MM.1S (cell line): ENCODE data around the gene CYGB.
A peak's percentile ranks its signal among the peaks of the same experiment; 100 is the strongest.

Experiments used
- DNase-seq: peaks from one replicate; pipeline ENCODE4 v3.0.0-alpha.2; 2015
- H2AFZ ChIP-seq: fragments of 300-600 bp; sonication (generic); 2 replicates; pipeline ENCODE4 v1.6.0; 2016; ENCODE audit warnings: antibody characterized with exemption, low read length
- H3F3A ChIP-seq: fragments of 300-600 bp; sonication (generic); 2 replicates; pipeline ENCODE4 v1.6.1; 2016; ENCODE audit warnings: mild to moderate bottlenecking, antibody characterized with exemption, low read length, moderate library complexity, mixed read lengths; ENCODE audit not compliant: insufficient read depth
- H3K27ac ChIP-seq: fragments of 300-600 bp; sonication (generic); 2 replicates; pipeline ENCODE4 v1.5.1; 2016; ENCODE audit warnings: mild to moderate bottlenecking, low read length
- H3K27me3 ChIP-seq: fragments of 300-600 bp; sonication (generic); replicated peaks from 2 replicates; pipeline ENCODE4 v1.6.0; 2016; ENCODE audit warnings: low read length; ENCODE audit not compliant: insufficient read depth
- H3K36me3 ChIP-seq: fragments of 300-600 bp; sonication (generic); replicated peaks from 2 replicates; pipeline ENCODE4 v1.6.1; 2016; ENCODE audit warnings: mild to moderate bottlenecking, low read length, mixed read lengths; ENCODE audit not compliant: insufficient read depth
- H3K4me1 ChIP-seq: fragments of 300-600 bp; sonication (generic); 2 replicates; pipeline ENCODE4 v1.6.1; 2016; ENCODE audit warnings: low read length, mixed read lengths
- H3K4me2 ChIP-seq: fragments of 300-600 bp; sonication (generic); 2 replicates; pipeline ENCODE4 v1.6.0; 2016; ENCODE audit warnings: low read depth, low read length
- H3K4me3 ChIP-seq: fragments of 300-600 bp; sonication (generic); 2 replicates; pipeline ENCODE4 v1.5.1; 2016; ENCODE audit warnings: low read length, mixed read lengths
- H3K79me2 ChIP-seq: fragments of 300-600 bp; sonication (generic); 2 replicates; pipeline ENCODE4 v1.6.1; 2016; ENCODE audit warnings: mixed run types, low read length, mixed read lengths
- H3K9ac ChIP-seq: fragments of 300-600 bp; sonication (generic); 2 replicates; pipeline ENCODE4 v1.6.1; 2016; ENCODE audit warnings: low read length, mixed read lengths
- H3K9me2 ChIP-seq: fragments of 300-600 bp; sonication (generic); replicated peaks from 2 replicates; pipeline ENCODE4 v1.6.1; 2016; ENCODE audit warnings: mild to moderate bottlenecking, low read length, mixed read lengths; ENCODE audit not compliant: insufficient read depth
- H3K9me3 ChIP-seq: fragments of 300-600 bp; sonication (generic); replicated peaks from 2 replicates; pipeline ENCODE4 v1.6.1; 2016; ENCODE audit warnings: mild to moderate bottlenecking, low read length, mixed read lengths; ENCODE audit not compliant: insufficient read depth
- H4K20me1 ChIP-seq: fragments of 300-600 bp; sonication (generic); 2 replicates; pipeline ENCODE4 v1.6.1; 2016; ENCODE audit warnings: mild to moderate bottlenecking, low read length, moderate library complexity, mixed read lengths; ENCODE audit not compliant: insufficient read depth
- CTCF ChIP-seq: fragments of 300-600 bp; sonication (generic); IDR thresholded peaks from 2 replicates; pipeline ENCODE4 v1.5.1; 2016; ENCODE audit warnings: antibody characterized with exemption, low read length, mixed read lengths
- EZH2 ChIP-seq: fragments of 300-600 bp; sonication (generic); optimal IDR thresholded peaks from 2 replicates; pipeline ENCODE3; 2017; ENCODE audit warnings: low read depth, mild to moderate bottlenecking, antibody characterized with exemption, low read length, mixed read lengths
- EZH2phosphoT487 ChIP-seq: fragments of 300-600 bp; sonication (generic); IDR thresholded peaks from 2 replicates; pipeline ENCODE4 v1.6.1; 2018; ENCODE audit warnings: antibody characterized with exemption, low read length

CYGB gene

DNA sequence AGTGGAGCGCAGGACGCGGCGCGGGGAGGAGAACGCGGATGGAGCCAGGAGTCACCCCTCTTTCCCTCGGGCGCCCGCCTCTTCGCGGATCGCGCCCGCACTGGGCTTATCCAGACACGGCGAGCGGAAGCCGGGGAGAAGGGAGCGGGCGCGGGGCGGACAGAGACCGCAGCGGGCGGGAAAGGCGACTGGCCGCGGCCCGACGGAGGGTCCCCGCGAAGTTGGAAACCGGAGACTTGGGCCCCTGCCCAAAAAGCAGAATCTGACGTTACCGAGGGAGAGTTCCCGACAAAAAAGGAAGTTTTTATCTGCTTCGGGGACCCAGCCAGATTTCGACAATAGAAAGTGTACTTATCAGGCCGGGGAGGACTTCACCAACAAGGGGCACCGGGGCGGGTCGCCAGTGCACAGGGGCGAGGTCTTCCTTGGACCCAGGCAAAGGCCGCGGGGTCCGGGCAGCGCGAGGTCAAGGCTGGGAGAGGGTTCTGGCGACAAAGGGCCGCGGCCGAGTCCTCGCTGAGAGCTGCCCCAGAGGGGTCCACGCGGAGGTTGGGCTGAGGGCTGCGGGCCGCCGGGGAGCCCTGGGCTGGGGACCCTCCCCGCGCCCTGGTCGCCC lies 47.6 kb upstream of the CYGB start:
- Histone ChIP-seq H3F3A (no peaks in the 10 kb centered on the region), H3K9ac (no peak overlapping the region), H3K9me2 (no peaks in the 10 kb centered on the region), H3K9me3 (no peaks in the 10 kb centered on the region), H3K4me3 (no peak overlapping the region), H3K4me1 (no peaks in the 10 kb centered on the region), H3K4me2 (peak overlapping the region; percentile 27; the same call in 1 of the 2 replicates), H3K36me3 (no peaks in the 10 kb centered on the region), H4K20me1 (no peaks in the 10 kb centered on the region), H3K27ac (no peak overlapping the region), H3K79me2 (no peaks in the 10 kb centered on the region), H2AFZ (no peak overlapping the region), H3K27me3 (peaks cover 68% of the 10 kb centered on the region)
- DNase-seq, result no peak
- TF ChIP-seq EZH2 (no peak), EZH2phosphoT487 (peak; percentile 42; the same call in 1 of the 2 replicates)

DNA sequence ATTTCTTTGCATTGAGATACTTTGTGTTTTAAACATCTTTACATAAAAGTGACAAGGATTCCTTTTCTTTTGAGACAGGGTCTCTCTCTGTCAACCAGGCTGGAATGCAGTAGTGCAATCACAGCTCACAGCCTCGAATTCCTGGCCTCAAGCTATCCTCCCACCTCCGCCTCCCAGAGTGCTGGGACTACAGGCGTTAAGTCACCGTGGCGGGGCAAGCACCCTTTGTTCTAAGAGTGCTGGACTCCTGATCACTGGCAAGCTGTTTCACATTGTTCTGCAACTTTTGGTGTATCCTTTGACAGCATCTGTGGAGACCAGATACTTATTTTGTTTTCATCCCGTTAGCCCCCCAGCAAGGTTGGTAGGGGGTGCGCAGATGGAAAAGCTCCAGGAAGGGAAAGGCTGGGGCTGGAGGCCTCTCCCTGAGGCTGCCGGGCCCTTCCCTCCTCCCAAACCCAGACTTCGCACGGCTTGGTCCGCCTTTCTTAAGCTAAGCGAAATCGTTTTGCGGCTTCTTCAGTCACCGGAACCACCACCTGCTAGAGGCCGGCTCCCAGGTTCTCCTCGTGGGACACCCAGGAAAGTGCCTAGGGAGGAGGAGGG lies 47.0 kb upstream of the CYGB start:
- Histone ChIP-seq H2AFZ (no peak overlapping the region), H4K20me1 (no peaks in the 10 kb centered on the region), H3K27me3 (peaks cover 64% of the 10 kb centered on the region), H3K36me3 (no peaks in the 10 kb centered on the region), H3K4me2 (peak overlapping the region; percentile 27; the same call in 1 of the 2 replicates), H3K9me2 (no peaks in the 10 kb centered on the region), H3F3A (no peaks in the 10 kb centered on the region), H3K79me2 (no peaks in the 10 kb centered on the region), H3K9ac (no peak overlapping the region), H3K9me3 (no peaks in the 10 kb centered on the region), H3K4me1 (no peaks in the 10 kb centered on the region), H3K4me3 (no peak overlapping the region), H3K27ac (no peak overlapping the region)
- no peak for DNase-seq
- TF ChIP-seq CTCF (no peak), EZH2 (no peak), EZH2phosphoT487 (no peak)

DNA sequence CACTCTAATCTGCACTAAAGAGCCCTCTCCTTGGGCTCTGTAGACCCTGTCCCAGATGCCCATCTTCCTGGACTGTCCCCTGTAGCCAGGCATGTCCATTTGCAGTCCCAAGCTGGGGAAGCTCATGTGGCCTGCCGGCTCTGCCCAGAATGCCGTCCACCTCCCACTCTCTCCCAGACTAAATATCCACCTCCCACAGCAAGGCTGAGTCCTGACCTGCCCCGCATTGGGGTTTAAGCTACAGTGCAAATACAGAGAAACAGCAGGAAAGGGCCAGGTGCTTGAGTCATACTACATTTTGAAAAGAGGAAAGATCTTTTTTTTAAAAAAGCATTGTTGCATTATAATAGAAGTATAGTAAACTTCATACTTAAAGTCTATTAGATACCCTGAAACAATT lies 45.2 kb upstream of the CYGB start:
- H3K79me2 ChIP-seq, result no peaks in the 10 kb centered on the region
- no peaks in the 10 kb centered on the region for H4K20me1 ChIP-seq
- H3K27me3 ChIP-seq, result peaks cover 46% of the 10 kb centered on the region
- H3K4me3 ChIP-seq, result no peak overlapping the region
- H2AFZ ChIP-seq, result no peak overlapping the region
- H3K9me2 ChIP-seq, result no peaks in the 10 kb centered on the region
- H3K27ac ChIP-seq, result no peak overlapping the region
- no peaks in the 10 kb centered on the region for H3K9me3 ChIP-seq
- H3K4me2 ChIP-seq, result no peak overlapping the region
- H3K9ac ChIP-seq, result no peak overlapping the region
- no peaks in the 10 kb centered on the region for H3K4me1 ChIP-seq
- no peak for DNase-seq
- TF ChIP-seq EZH2 (no peak), EZH2phosphoT487 (no peak), CTCF (no peak)
- no peaks in the 10 kb centered on the region for H3K36me3 ChIP-seq
- H3F3A ChIP-seq, result no peaks in the 10 kb centered on the region

GRCh38 chr17:76581515-76581914 lies 44.0 kb upstream of the CYGB start:
- Histone ChIP-seq H3F3A (no peaks in the 10 kb centered on the region), H3K27ac (no peak overlapping the region), H4K20me1 (no peaks in the 10 kb centered on the region), H3K79me2 (no peaks in the 10 kb centered on the region), H3K27me3 (peaks cover 35% of the 10 kb centered on the region), H3K9me2 (no peaks in the 10 kb centered on the region), H3K36me3 (no peaks in the 10 kb centered on the region), H3K4me3 (no peak overlapping the region), H2AFZ (no peak overlapping the region), H3K4me2 (no peak overlapping the region), H3K9me3 (no peaks in the 10 kb centered on the region), H3K4me1 (no peaks in the 10 kb centered on the region), H3K9ac (no peak overlapping the region)
- TF ChIP-seq EZH2phosphoT487, result no peak
- TF ChIP-seq EZH2, result no peak
- TF ChIP-seq CTCF, result no peak
- DNase-seq, result no peak
